ENCODE data around the gene NAGLU. TPM values are rescaled to one million over a fixed set of nuclear protein-coding genes. Genes with fewer than 3 reads are reported as not detected.
"Not testable (repeated sequence)": the region's sequence is repeated elsewhere in the genome, so short reads cannot be mapped to it uniquely, and the experiment has no call there.

The NAGLU gene
- total RNA-seq, 2 donors from 2014 or later: 27.8 to 38.6 TPM

- H3K4me1 ChIP-seq: peaks cover 13% of the 10 kb centered on the region
- no peak overlapping the region for H3K27ac ChIP-seq
- H3K27me3 ChIP-seq: no peaks in the 10 kb centered on the region
- H3K9me3 ChIP-seq: no peaks in the 10 kb centered on the region
- DNase-seq: no peak
- intact Hi-C loops (cut with DNase I): no loop called here
- no peak overlapping the region for H3K4me3 ChIP-seq
- TF ChIP-seq CTCF (IDR thresholded peaks at IDR 0.05): no peak
- no peaks in the 10 kb centered on the region for H3K36me3 ChIP-seq
- no peak overlapping the region for H3K9ac ChIP-seq (ENCODE audit: low read depth in 2 of 2, low read length in 2 of 2)
These were observed 8.8 kb downstream of the NAGLU start for GRCh38 chr17:42544874-42545283.

- H3K4me3 ChIP-seq; H3K27me3 ChIP-seq; intact Hi-C loops (cut with DNase I); H3K9me3 ChIP-seq; H3K27ac ChIP-seq; H3K36me3 ChIP-seq; DNase-seq; H3K9ac ChIP-seq (ENCODE audit: low read depth in 2 of 2, low read length in 2 of 2): not testable (repeated sequence)
- H3K4me1 ChIP-seq: peaks cover 12% of the 10 kb centered on the region
These were observed 9.9 kb downstream of the NAGLU start for GRCh38 chr17:42545755-42546505.

GRCh38 chr17:42547001-42547461 is 11.0 kb downstream of the NAGLU start:
- intact Hi-C loops (cut with DNase I): no loop called here
- no peak for TF ChIP-seq CTCF (IDR thresholded peaks at IDR 0.05)
- no peak for DNase-seq
- H3K36me3 ChIP-seq: no peaks in the 10 kb centered on the region
- no peak overlapping the region for H3K4me3 ChIP-seq
- H3K9ac ChIP-seq (ENCODE audit: low read depth in 2 of 2, low read length in 2 of 2): no peak overlapping the region
- H3K9me3 ChIP-seq: no peaks in the 10 kb centered on the region
- H3K27me3 ChIP-seq: no peaks in the 10 kb centered on the region
- H3K27ac ChIP-seq: no peak overlapping the region
- H3K4me1 ChIP-seq: peaks cover 3% of the 10 kb centered on the region

- no peaks in the 10 kb centered on the region for H3K9me3 ChIP-seq
- H3K36me3 ChIP-seq: no peaks in the 10 kb centered on the region
- H3K4me1 ChIP-seq: no peaks in the 10 kb centered on the region
- no peak overlapping the region for H3K27ac ChIP-seq
- H3K4me3 ChIP-seq: peak overlapping the region; percentile 42
- intact Hi-C loops (cut with DNase I): no loop called here
- TF ChIP-seq CTCF (IDR thresholded peaks at IDR 0.05): no peak
- no peaks in the 10 kb centered on the region for H3K27me3 ChIP-seq
- no peak for DNase-seq
- peak overlapping the region in 1 of 2 donors; percentile 26 for H3K9ac ChIP-seq (ENCODE audit: low read depth in 2 of 2, low read length in 2 of 2)
These were observed 11.6 kb downstream of the NAGLU start for GRCh38 chr17:42547698-42548069.

- Histone ChIP-seq H3K27me3 (no peaks in the 10 kb centered on the region), H3K4me3 (peak overlapping the region; percentile 42), H3K9me3 (no peaks in the 10 kb centered on the region), H3K9ac (ENCODE audit: low read depth in 2 of 2, low read length in 2 of 2) (peak overlapping the region; percentile 9 to 26), H3K36me3 (no peaks in the 10 kb centered on the region), H3K27ac (no peak overlapping the region), H3K4me1 (no peaks in the 10 kb centered on the region)
- intact Hi-C loops (cut with DNase I): no loop called here
- DNase-seq: peak; percentile 93
- TF ChIP-seq CTCF (IDR thresholded peaks at IDR 0.05): peak; percentile 32
These were observed 12.2 kb downstream of the NAGLU start for GRCh38 chr17:42548070-42548837.

Measured in colonic mucosa (tissue), 4 donors.